ENCODE results near the gene AQP12B. TPM values are rescaled to one million over a fixed set of nuclear protein-coding genes. Genes with fewer than 3 reads are reported as not detected.
"Not testable (repeated sequence)": the region's sequence is repeated elsewhere in the genome, so short reads cannot be mapped to it uniquely, and the experiment has no call there.

AQP12B gene
- total and polyA plus RNA-seq, 9 of the 15 experiments (the other 6 are each of a cell fraction or from before 2014, with no cell fraction given): not detected

GRCh38 chr2:240701091-240701735 lies 18.5 kb upstream of the AQP12B start:
- Histone ChIP-seq H3K79me2 (ENCODE audit: control insufficient read depth, insufficient read depth, low read length) (no peaks in the 10 kb centered on the region), H3K4me1 (replicated peaks in 1 of 2; ENCODE audit: control insufficient read depth in 2 of 2, insufficient read depth in 2 of 2, low read length in 2 of 2) (no peaks in the 10 kb centered on the region), H3K9me3 (replicated peaks; ENCODE audit: control insufficient read depth, insufficient read depth, low read depth, low read length) (no peaks in the 10 kb centered on the region), H3K27me3 (ENCODE audit: control insufficient read depth in 2 of 2, insufficient read depth in 2 of 2, low read length in 2 of 2) (peaks cover 0 to 40% of the 10 kb centered on the region in 2 experiments; a peak in 3 of 5 replicates), H2AFZ (ENCODE audit: low read depth, low read length) (no peak overlapping the region), H4K20me1 (replicated peaks; ENCODE audit: control insufficient read depth, insufficient read depth, low read length) (no peaks in the 10 kb centered on the region), H3K27ac (ENCODE audit: extremely low read depth, low read depth, low read length) (no peak overlapping the region), H3K9ac (ENCODE audit: insufficient read depth in 1 of 2, low read depth in 2 of 2, low read length in 2 of 2) (no peak overlapping the region), H3K4me2 (ENCODE audit: insufficient read depth, low read length) (no peak overlapping the region), H3K4me3 (no peak overlapping the region), H3K9me1 (ENCODE audit: control insufficient read depth, insufficient read depth, low read length) (no peaks in the 10 kb centered on the region), H3K36me3 (ENCODE audit: control insufficient read depth, insufficient read depth, low read length) (no peaks in the 10 kb centered on the region)
- in situ Hi-C loops (cut with MboI) (no loop called here), intact Hi-C loops (cut with micrococcal nuclease) (loop anchor here (10.0 kb wide), 1 partner anchor 186 kb away; no protein-coding TSS in a partner anchor)
- ATAC-seq: no peak
- 31% methylated on average over 7 of the region's 67 CpGs for WGBS (ENCODE audit: insufficient coverage, low coverage, missing lambda C conversion rate)
- CTCF ChIA-PET (ENCODE audit: low intra/inter-chr PET ratio): no interaction called here
- POLR2A ChIA-PET: no interaction called here
- no peak for FAIRE-seq
- DNase-seq (ENCODE audit: extremely low read depth in 1 of 4, low spot score in 3 of 4): no peak
- BruUV-seq (replicated peaks): no TSS peak
- no peak for TF ChIP-seq TCF7L2 (IDR thresholded peaks at IDR 0.05; ENCODE audit: low read depth, low read length)
- no peak for TF ChIP-seq ZNF197 (CRISPR knock-in tag; IDR thresholded peaks at IDR 0.05; ENCODE audit: low read depth)
- TF ChIP-seq SMAD2 (IDR thresholded peaks at IDR 0.05; ENCODE audit: low read depth, low read length): no peak
- no peak for TF ChIP-seq TEAD2 (tag; IDR thresholded peaks at IDR 0.05)
- no peak for TF ChIP-seq HNRNPL (IDR thresholded peaks at IDR 0.05; ENCODE audit: low read depth, low read length)
- no peak for TF ChIP-seq FOXJ3 (CRISPR knock-in tag; IDR thresholded peaks at IDR 0.05)
- no peak for TF ChIP-seq TCFL5 (CRISPR knock-in tag; conservative IDR thresholded peaks at IDR 0.05)
- TF ChIP-seq CBX8 (IDR thresholded peaks at IDR 0.05; ENCODE audit: borderline replicate concordance, extremely low read depth, low read depth, low read length, poor library complexity, severe bottlenecking): no peak

DNA sequence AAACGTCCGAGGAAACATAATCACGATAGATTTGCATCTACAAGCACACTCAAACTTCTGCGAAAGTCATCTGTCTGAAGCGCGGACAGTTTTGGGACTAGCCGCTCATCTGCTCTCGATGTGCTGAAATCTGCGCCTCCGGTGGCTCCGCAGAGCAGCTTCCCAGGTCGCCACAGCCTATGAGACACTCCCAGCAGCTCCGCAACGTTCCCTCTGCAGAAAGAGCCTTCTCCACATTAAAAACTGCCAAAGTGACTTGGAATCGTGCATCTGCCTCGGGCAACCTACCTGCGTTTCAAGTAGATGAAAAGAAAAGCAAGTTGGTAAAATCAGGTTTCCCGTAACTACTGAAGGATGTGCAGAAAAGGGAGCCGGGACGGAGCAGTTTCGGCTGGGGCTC lies 17.9 kb upstream of the AQP12B start:
- in situ Hi-C loops (cut with MboI); CTCF ChIA-PET (ENCODE audit: low intra/inter-chr PET ratio): not testable (repeated sequence)
- intact Hi-C loops (cut with micrococcal nuclease): loop anchor here (10.0 kb wide), 1 partner anchor 186 kb away; no protein-coding TSS in a partner anchor

GRCh38 chr2:240699835-240700234 lies 17.1 kb upstream of the AQP12B start:
- POLR2A ChIA-PET; ATAC-seq; CTCF ChIA-PET (ENCODE audit: low intra/inter-chr PET ratio); H3K36me3 ChIP-seq (ENCODE audit: control insufficient read depth, insufficient read depth, low read length); FAIRE-seq; H3K4me1 ChIP-seq (replicated peaks in 1 of 2; ENCODE audit: control insufficient read depth in 2 of 2, insufficient read depth in 2 of 2, low read length in 2 of 2); H2AFZ ChIP-seq (ENCODE audit: low read depth, low read length); DNase-seq (ENCODE audit: extremely low read depth in 1 of 4, low spot score in 3 of 4); BruUV-seq (replicated peaks); H3K9me1 ChIP-seq (ENCODE audit: control insufficient read depth, insufficient read depth, low read length); H3K4me2 ChIP-seq (ENCODE audit: insufficient read depth, low read length); in situ Hi-C loops (cut with MboI); H3K4me3 ChIP-seq; H3K9me3 ChIP-seq (replicated peaks; ENCODE audit: control insufficient read depth, insufficient read depth, low read depth, low read length); H3K79me2 ChIP-seq (ENCODE audit: control insufficient read depth, insufficient read depth, low read length); H3K27ac ChIP-seq (ENCODE audit: extremely low read depth, low read depth, low read length); H4K20me1 ChIP-seq (replicated peaks; ENCODE audit: control insufficient read depth, insufficient read depth, low read length); H3K9ac ChIP-seq (ENCODE audit: insufficient read depth in 1 of 2, low read depth in 2 of 2, low read length in 2 of 2): not testable (repeated sequence)
- intact Hi-C loops (cut with micrococcal nuclease): loop anchor here (10.0 kb wide), 1 partner anchor 185 kb away; no protein-coding TSS in a partner anchor
- peaks cover 0 to 32% of the 10 kb centered on the region in 2 experiments; a peak in 3 of 5 replicates for H3K27me3 ChIP-seq (ENCODE audit: control insufficient read depth in 2 of 2, insufficient read depth in 2 of 2, low read length in 2 of 2)
- 0% methylated on average over 1 of the region's 8 CpGs for WGBS (ENCODE audit: insufficient coverage, low coverage, missing lambda C conversion rate)

More for the DNA sequence above, 17.9 kb upstream of the AQP12B start:
- H4K20me1 ChIP-seq (replicated peaks; ENCODE audit: control insufficient read depth, insufficient read depth, low read length); H2AFZ ChIP-seq (ENCODE audit: low read depth, low read length); H3K4me3 ChIP-seq; H3K9me3 ChIP-seq (replicated peaks; ENCODE audit: control insufficient read depth, insufficient read depth, low read depth, low read length); H3K9me1 ChIP-seq (ENCODE audit: control insufficient read depth, insufficient read depth, low read length); BruUV-seq (replicated peaks); H3K9ac ChIP-seq (ENCODE audit: insufficient read depth in 1 of 2, low read depth in 2 of 2, low read length in 2 of 2); FAIRE-seq; H3K36me3 ChIP-seq (ENCODE audit: control insufficient read depth, insufficient read depth, low read length); H3K27ac ChIP-seq (ENCODE audit: extremely low read depth, low read depth, low read length); DNase-seq (ENCODE audit: extremely low read depth in 1 of 4, low spot score in 3 of 4); ATAC-seq; H3K4me2 ChIP-seq (ENCODE audit: insufficient read depth, low read length); H3K4me1 ChIP-seq (replicated peaks in 1 of 2; ENCODE audit: control insufficient read depth in 2 of 2, insufficient read depth in 2 of 2, low read length in 2 of 2); H3K79me2 ChIP-seq (ENCODE audit: control insufficient read depth, insufficient read depth, low read length): not testable (repeated sequence)
- POLR2A ChIA-PET: interaction anchor here (0.6 kb wide), 1 partner anchor 30 kb away, joined by 3 read pairs; no protein-coding TSS in a partner anchor
- WGBS (ENCODE audit: insufficient coverage, low coverage, missing lambda C conversion rate): 9% methylated on average over 8 of the region's 21 CpGs
- peaks cover 0 to 39% of the 10 kb centered on the region in 2 experiments; a peak in 3 of 5 replicates for H3K27me3 ChIP-seq (ENCODE audit: control insufficient read depth in 2 of 2, insufficient read depth in 2 of 2, low read length in 2 of 2)
